GM12801 (cell line): ENCODE results near the gene ATAT1.

Source experiments
- CTCF ChIP-seq: IDR thresholded peaks from one replicate; pipeline ENCODE4 v1.5.1; 2011; ENCODE audit warnings: control low read depth; ENCODE audit not compliant: insufficient read length; ENCODE audit errors: extremely low read depth

Gene ATAT1

DNA sequence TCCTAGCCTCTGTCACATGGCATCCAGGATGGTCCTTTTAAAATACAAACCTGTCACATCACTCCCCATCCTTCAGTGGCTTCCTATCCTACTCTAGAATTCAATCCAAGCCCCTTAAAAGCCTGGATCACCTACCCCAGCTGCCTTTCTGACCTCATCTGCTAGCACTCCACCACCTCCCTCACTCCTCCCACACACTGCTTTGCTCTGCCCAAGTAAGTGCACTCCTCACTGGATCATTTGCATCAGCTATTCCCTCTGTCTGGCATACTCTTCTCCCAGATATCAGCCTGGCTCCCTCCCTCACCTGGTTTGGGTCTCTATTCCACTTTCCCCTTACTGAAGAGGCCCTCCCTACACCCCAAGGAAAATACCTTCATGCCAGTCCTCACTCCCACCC, 30.8 kb downstream of the ATAT1 start:
- TF ChIP-seq CTCF, result no peak

DNA sequence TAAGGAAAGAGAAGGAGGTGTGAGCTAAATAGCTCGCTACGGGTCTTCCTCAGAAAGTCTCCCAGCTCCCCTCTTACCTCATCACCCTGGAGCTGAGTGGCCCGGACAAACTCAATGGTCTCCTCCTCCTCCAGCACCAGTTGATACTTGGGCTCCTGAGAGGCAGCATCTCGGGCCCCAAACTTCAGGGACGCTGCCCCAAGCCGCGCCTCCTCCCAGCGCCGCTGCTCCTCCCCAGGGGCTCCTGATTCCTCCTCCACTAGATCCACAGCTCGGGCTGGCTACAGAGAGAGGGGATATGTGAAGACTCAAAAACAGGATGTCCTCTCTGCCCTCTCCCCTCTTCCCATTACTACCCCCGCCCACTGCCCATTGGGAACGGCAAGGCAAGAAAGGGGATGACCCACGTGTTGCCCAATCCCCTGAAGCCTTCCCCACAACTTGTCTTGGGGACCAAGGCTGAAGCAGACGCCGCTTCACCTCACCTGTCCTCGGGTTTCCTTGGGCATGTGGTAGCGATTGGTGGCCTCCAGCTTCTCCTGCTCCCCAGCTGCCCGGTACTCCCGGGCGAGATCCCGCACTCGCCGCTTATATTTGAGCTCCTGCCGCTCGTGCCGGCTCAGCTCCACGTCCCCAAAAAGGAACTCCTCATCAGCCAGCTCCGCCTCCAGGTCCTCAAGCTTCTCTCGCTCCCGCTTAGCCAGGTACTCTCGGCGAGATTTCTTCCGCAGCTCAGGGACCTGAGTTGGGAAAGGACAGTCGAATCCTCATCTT, 38.5 kb downstream of the ATAT1 start:
- TF ChIP-seq CTCF, result no peak

GRCh38 chr6:30670760-30671527, 44.3 kb downstream of the ATAT1 start:
- no peak for TF ChIP-seq CTCF

GRCh38 chr6:30672445-30673253, 46.0 kb downstream of the ATAT1 start, which contains the start of gene DHX16:
DHX16 (minus strand) TSS chr6:30673006; CDS start chr6:30672841, 165 bp downstream.
- TF ChIP-seq CTCF, result peak; percentile 10

GRCh38 chr6:30676660-30677285, 50.1 kb downstream of the ATAT1 start:
- TF ChIP-seq CTCF, result no peak

- TF ChIP-seq CTCF, result no peak
These were observed 52.5 kb downstream of the ATAT1 start for GRCh38 chr6:30678964-30679726.
